ENCODE results near the gene OTP. TPM values are rescaled to one million over a fixed set of nuclear protein-coding genes. Genes with fewer than 3 reads are reported as not detected.

The OTP gene
- total RNA-seq, 1 donor = not detected

GRCh38 chr5:77606279-77606678 is 32.2 kb downstream of the OTP start:
- Histone ChIP-seq H3K27me3 (ENCODE audit: insufficient read depth, low read length) (peaks cover 14% of the 10 kb centered on the region), H3K4me2 (ENCODE audit: insufficient read depth, low read length) (no peak overlapping the region), H3K4me3 (ENCODE audit: insufficient read depth, low read length) (no peak overlapping the region), H3K79me2 (ENCODE audit: insufficient read depth, low read length) (no peaks in the 10 kb centered on the region), H3K4me1 (ENCODE audit: insufficient read depth, low read length) (no peaks in the 10 kb centered on the region), H3K9me3 (ENCODE audit: low read depth, low read length) (no peaks in the 10 kb centered on the region), H3K36me3 (ENCODE audit: insufficient read depth, low read length) (no peaks in the 10 kb centered on the region), H3K27ac (ENCODE audit: low read depth, low read length) (no peak overlapping the region), H4K20me1 (ENCODE audit: insufficient read depth, low read length) (no peaks in the 10 kb centered on the region), H2AFZ (ENCODE audit: low read length) (no peak overlapping the region)
- TF ChIP-seq CTCF (IDR thresholded peaks at IDR 0.05; ENCODE audit: extremely low read depth, low read depth, low read length) = no peak
- no peak for DNase-seq (ENCODE audit: insufficient read length, low spot score, missing footprints)

GRCh38 chr5:77599679-77600078 is 38.8 kb downstream of the OTP start:
- Histone ChIP-seq H3K27me3 (ENCODE audit: insufficient read depth, low read length) (peaks cover under 1% of the 10 kb centered on the region), H4K20me1 (ENCODE audit: insufficient read depth, low read length) (no peaks in the 10 kb centered on the region), H3K4me1 (ENCODE audit: insufficient read depth, low read length) (no peaks in the 10 kb centered on the region), H3K27ac (ENCODE audit: low read depth, low read length) (no peak overlapping the region), H3K4me2 (ENCODE audit: insufficient read depth, low read length) (no peak overlapping the region), H3K79me2 (ENCODE audit: insufficient read depth, low read length) (no peaks in the 10 kb centered on the region), H3K4me3 (ENCODE audit: insufficient read depth, low read length) (no peak overlapping the region), H2AFZ (ENCODE audit: low read length) (no peak overlapping the region), H3K9me3 (ENCODE audit: low read depth, low read length) (no peaks in the 10 kb centered on the region), H3K36me3 (ENCODE audit: insufficient read depth, low read length) (no peaks in the 10 kb centered on the region)
- no peak for TF ChIP-seq CTCF (IDR thresholded peaks at IDR 0.05; ENCODE audit: extremely low read depth, low read depth, low read length)
- DNase-seq (ENCODE audit: insufficient read length, low spot score, missing footprints) = no peak

GRCh38 chr5:77590347-77590746 is 48.2 kb downstream of the OTP start:
- Histone ChIP-seq H3K27ac (ENCODE audit: low read depth, low read length) (no peak overlapping the region), H2AFZ (ENCODE audit: low read length) (no peak overlapping the region), H3K4me1 (ENCODE audit: insufficient read depth, low read length) (no peaks in the 10 kb centered on the region), H3K79me2 (ENCODE audit: insufficient read depth, low read length) (no peaks in the 10 kb centered on the region), H3K4me3 (ENCODE audit: insufficient read depth, low read length) (no peak overlapping the region), H4K20me1 (ENCODE audit: insufficient read depth, low read length) (no peaks in the 10 kb centered on the region), H3K9me3 (ENCODE audit: low read depth, low read length) (no peaks in the 10 kb centered on the region), H3K27me3 (ENCODE audit: insufficient read depth, low read length) (peaks cover 23% of the 10 kb centered on the region), H3K36me3 (ENCODE audit: insufficient read depth, low read length) (no peaks in the 10 kb centered on the region), H3K4me2 (ENCODE audit: insufficient read depth, low read length) (no peak overlapping the region)
- no peak for DNase-seq (ENCODE audit: insufficient read length, low spot score, missing footprints)
- no peak for TF ChIP-seq CTCF (IDR thresholded peaks at IDR 0.05; ENCODE audit: extremely low read depth, low read depth, low read length)

GRCh38 chr5:77588175-77588574 is 50.3 kb downstream of the OTP start:
- no peak for DNase-seq (ENCODE audit: insufficient read length, low spot score, missing footprints)
- no peaks in the 10 kb centered on the region for H3K4me1 ChIP-seq (ENCODE audit: insufficient read depth, low read length)
- H3K27ac ChIP-seq (ENCODE audit: low read depth, low read length) = no peak overlapping the region
- no peak overlapping the region for H3K4me2 ChIP-seq (ENCODE audit: insufficient read depth, low read length)
- H3K36me3 ChIP-seq (ENCODE audit: insufficient read depth, low read length) = no peaks in the 10 kb centered on the region
- no peak overlapping the region for H2AFZ ChIP-seq (ENCODE audit: low read length)
- no peaks in the 10 kb centered on the region for H3K9me3 ChIP-seq (ENCODE audit: low read depth, low read length)
- no peak for TF ChIP-seq CTCF (IDR thresholded peaks at IDR 0.05; ENCODE audit: extremely low read depth, low read depth, low read length)
- no peak overlapping the region for H3K4me3 ChIP-seq (ENCODE audit: insufficient read depth, low read length)
- no peaks in the 10 kb centered on the region for H4K20me1 ChIP-seq (ENCODE audit: insufficient read depth, low read length)
- peaks cover 18% of the 10 kb centered on the region for H3K27me3 ChIP-seq (ENCODE audit: insufficient read depth, low read length)
- H3K79me2 ChIP-seq (ENCODE audit: insufficient read depth, low read length) = no peaks in the 10 kb centered on the region
